Measurements from ENCODE around the gene PCED1A. TPM values are rescaled to one million over a fixed set of nuclear protein-coding genes. Genes with fewer than 3 reads are reported as not detected.
A peak's percentile ranks its signal among the peaks of the same experiment; 100 is the strongest.

The PCED1A gene
- polyA plus RNA-seq, 1 experiment, result 23.5 TPM

DNA sequence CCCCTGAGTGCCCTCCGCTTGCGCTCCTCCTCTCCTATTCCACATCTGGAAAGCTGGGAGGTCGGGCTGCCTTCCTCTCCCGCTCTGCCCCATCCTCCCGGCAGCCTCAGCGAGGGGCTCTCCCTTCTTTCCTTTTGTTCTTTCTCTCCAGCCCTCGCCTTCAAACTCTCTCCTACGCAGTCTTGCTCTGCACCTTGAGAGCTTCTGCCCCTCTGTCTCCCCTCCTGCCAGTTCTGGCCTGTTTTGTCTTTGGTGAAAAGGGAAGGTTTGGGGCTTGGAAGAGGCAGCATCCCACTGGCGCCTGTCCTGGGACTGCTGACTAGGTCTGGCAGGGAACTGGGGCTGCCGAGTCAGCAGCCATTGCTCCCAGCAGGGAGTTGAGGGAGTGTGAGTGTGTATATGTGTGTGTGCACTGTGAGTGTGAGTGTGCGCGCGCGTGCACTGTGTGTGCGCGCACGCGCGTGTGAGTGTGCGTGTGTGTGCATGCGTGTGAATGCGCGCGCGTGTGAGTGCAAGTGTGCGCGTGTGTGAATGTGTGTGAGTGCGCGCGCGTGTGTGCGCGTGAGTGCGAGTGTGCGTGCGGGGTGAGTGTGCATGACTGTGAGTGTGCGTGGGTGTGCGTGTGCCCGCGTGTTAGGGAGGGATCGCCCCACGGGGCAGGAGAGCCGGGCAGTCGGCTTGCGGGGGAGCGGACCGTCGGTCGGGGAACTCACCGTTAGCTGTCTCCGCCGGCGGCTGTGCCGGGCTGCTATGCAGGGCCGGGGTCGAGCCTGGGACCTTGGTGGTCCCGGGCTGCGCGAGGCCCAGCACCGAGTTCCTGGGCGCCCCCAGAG lies 40.6 kb downstream of the PCED1A start:
- CTCF ChIA-PET, result interaction anchor here (0.7 kb wide), 1 partner anchor 190 kb away, joined by 3 read pairs; no protein-coding TSS in a partner anchor
- H3K36me3 ChIP-seq (ENCODE audit: control insufficient read depth, insufficient read depth, low read length), result no peaks in the 10 kb centered on the region
- POLR2A ChIA-PET, result no interaction called here
- TF ChIP-seq, protein P1, sequence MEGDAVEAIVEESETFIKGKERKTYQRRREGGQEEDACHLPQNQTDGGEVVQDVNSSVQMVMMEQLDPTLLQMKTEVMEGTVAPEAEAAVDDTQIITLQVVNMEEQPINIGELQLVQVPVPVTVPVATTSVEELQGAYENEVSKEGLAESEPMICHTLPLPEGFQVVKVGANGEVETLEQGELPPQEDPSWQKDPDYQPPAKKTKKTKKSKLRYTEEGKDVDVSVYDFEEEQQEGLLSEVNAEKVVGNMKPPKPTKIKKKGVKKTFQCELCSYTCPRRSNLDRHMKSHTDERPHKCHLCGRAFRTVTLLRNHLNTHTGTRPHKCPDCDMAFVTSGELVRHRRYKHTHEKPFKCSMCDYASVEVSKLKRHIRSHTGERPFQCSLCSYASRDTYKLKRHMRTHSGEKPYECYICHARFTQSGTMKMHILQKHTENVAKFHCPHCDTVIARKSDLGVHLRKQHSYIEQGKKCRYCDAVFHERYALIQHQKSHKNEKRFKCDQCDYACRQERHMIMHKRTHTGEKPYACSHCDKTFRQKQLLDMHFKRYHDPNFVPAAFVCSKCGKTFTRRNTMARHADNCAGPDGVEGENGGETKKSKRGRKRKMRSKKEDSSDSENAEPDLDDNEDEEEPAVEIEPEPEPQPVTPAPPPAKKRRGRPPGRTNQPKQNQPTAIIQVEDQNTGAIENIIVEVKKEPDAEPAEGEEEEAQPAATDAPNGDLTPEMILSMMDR (IDR thresholded peaks at IDR 0.05; ENCODE audit: insufficient read depth, low read depth, low read length), result no peak
- no peak for DNase-seq (ENCODE audit: low read depth)
- H3K4me3 ChIP-seq (ENCODE audit: low read depth, low read length), result peak overlapping the region; percentile 39
- H3K27me3 ChIP-seq (ENCODE audit: control insufficient read depth, insufficient read depth, low read length), result peaks cover 30% of the 10 kb centered on the region

DNA sequence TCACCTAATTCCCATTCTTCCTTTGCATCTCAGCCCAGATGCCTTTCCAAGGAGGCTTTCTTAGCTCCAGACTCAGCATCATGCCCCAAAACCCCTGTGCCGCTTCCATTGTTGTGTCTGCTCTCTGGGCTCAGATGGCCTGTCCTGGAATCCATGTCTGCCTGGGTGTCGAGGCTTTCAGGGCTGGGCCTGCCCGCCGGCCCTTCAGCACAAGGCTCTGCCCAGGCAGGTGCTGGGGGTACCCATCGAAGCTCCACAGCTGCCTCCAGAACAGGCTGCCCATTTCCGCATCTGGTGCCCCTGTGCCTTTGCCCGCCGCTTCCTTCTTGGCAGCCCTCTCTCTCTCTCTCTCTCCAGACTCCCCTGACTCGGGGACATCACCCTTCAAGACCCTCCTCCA lies 41.2 kb downstream of the PCED1A start:
- TF ChIP-seq, protein P1 (IDR thresholded peaks at IDR 0.05; ENCODE audit: insufficient read depth, low read depth, low read length), result no peak
- DNase-seq (ENCODE audit: low read depth), result no peak
- H3K36me3 ChIP-seq (ENCODE audit: control insufficient read depth, insufficient read depth, low read length), result no peaks in the 10 kb centered on the region
- ChIA-PET CTCF (interaction anchor here (0.7 to 1.0 kb wide), 2 partner anchors 69 to 189 kb away, joined by 3 read pairs; no protein-coding TSS in a partner anchor), POLR2A (no interaction called here)
- H3K27me3 ChIP-seq (ENCODE audit: control insufficient read depth, insufficient read depth, low read length), result peaks cover 28% of the 10 kb centered on the region
- no peak overlapping the region for H3K4me3 ChIP-seq (ENCODE audit: low read depth, low read length)

DNA sequence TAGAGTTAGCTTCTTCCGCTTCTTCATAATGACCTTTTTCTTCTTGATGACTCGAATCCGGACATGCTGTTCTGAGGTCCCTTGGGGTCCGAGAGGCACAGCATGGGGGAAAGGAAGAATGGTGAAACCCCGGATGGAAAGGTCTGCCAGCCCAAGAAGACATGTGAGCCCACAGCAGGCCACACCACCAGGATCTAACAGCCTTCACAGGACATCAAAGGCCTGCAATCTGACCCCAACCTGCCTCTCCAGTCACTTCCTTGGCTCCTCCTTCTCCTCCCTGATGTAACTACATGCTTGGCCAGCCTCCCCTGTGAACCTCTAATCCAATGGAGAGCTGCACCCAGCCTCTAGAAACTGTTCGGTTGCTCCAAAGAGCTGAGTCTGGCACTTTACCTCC lies 41.6 kb downstream of the PCED1A start:
- Histone ChIP-seq H3K36me3 (ENCODE audit: control insufficient read depth, insufficient read depth, low read length) (no peaks in the 10 kb centered on the region), H3K27me3 (ENCODE audit: control insufficient read depth, insufficient read depth, low read length) (peaks cover 28% of the 10 kb centered on the region), H3K4me3 (ENCODE audit: low read depth, low read length) (no peak overlapping the region)
- no peak for DNase-seq (ENCODE audit: low read depth)
- POLR2A ChIA-PET, result no interaction called here
- TF ChIP-seq, protein P1 (IDR thresholded peaks at IDR 0.05; ENCODE audit: insufficient read depth, low read depth, low read length), result no peak
- CTCF ChIA-PET, result interaction anchor here (0.7 to 1.0 kb wide), 3 partner anchors 55 to 189 kb away, joined by 3 read pairs; no protein-coding TSS in a partner anchor

DNA sequence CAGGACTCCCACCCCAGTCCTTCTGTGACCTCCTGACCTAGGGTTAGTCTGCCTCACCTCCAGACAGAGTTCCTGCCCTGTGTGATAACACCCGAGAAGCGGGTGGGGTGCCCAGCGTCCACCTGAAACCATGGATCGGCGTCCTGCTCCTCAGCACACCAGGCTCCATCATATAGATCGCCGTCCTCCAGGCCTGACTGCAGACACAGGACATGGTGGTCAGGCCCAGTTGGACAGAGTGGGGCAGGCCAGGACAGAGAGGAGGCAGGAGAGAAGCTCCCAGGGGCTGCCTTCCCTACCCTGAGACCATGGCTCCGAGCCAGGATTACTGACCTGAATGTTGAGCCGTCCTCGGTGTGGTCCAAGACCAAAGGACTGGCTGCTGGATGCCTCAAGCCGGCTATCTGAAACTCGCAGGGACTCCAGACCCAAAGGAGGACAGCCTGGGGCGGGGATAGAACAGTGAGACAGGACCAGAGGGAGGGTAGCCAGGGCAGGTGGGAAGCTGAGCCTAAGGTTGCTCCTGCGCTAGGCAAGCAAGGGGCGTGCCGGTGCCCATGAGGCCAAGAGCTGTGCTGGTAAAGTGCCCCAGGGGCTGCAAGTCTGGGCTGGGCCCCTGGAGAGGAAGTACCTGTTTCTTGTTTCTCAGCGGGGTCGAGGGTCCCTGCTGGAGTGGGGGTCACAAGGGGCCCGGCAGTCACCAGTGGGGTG lies 42.2 kb downstream of the PCED1A start:
- no peak overlapping the region for H3K4me3 ChIP-seq (ENCODE audit: low read depth, low read length)
- TF ChIP-seq, protein P1 (IDR thresholded peaks at IDR 0.05; ENCODE audit: insufficient read depth, low read depth, low read length), result no peak
- DNase-seq (ENCODE audit: low read depth), result no peak
- POLR2A ChIA-PET, result interaction anchor here (0.6 kb wide), 1 partner anchor 10 kb away, joined by 3 read pairs; no protein-coding TSS in a partner anchor
- peaks cover 28% of the 10 kb centered on the region for H3K27me3 ChIP-seq (ENCODE audit: control insufficient read depth, insufficient read depth, low read length)
- CTCF ChIA-PET, result interaction anchor here (0.8 to 1.0 kb wide), 2 partner anchors 54 to 68 kb away, joined by 3 read pairs; no protein-coding TSS in a partner anchor
- H3K36me3 ChIP-seq (ENCODE audit: control insufficient read depth, insufficient read depth, low read length), result no peaks in the 10 kb centered on the region

All from BJ (cell line).